AG04450 (cell line): ENCODE measurements around the gene ERCC2. TPM values are rescaled to one million over a fixed set of nuclear protein-coding genes. Genes with fewer than 3 reads are reported as not detected.

Experiments used
- CTCF ChIA-PET: fragments of 300-600, 350-600 bp; formaldehyde crosslinking; extraction: SDS; loops from one replicate; lab custom pipeline; 2022; ENCODE audit warnings: antibody characterized with exemption, inconsistent platforms; lab: Charles Lee
- POLR2A ChIA-PET: fragments of 350-600 bp; formaldehyde crosslinking; extraction: SDS; loops from one replicate; lab custom pipeline; 2021; ENCODE audit warnings: antibody characterized with exemption, inconsistent platforms; lab: Yijun Ruan, JAX
- DNase-seq: peaks from one replicate; pipeline ENCODE4 v3.0.0-alpha.2; 2011; ENCODE audit warnings: low read depth, low spot score
- H3K27ac ChIP-seq: one replicate; pipeline ENCODE4 v1.5.1; 2012; ENCODE audit warnings: low read depth, low read length, control low read depth
- H3K27me3 ChIP-seq: one replicate; pipeline ENCODE4 v1.6.0; 2012; ENCODE audit warnings: low read length; ENCODE audit not compliant: control insufficient read depth, insufficient read depth
- H3K4me3 ChIP-seq: 2 replicates; pipeline ENCODE4 v1.5.1; 2011; ENCODE audit warnings: mild to moderate bottlenecking, low read depth, low read length, control low read depth
- H3K9me3 ChIP-seq: 2 replicates; pipeline ENCODE4 v1.5.1; 2012; ENCODE audit warnings: low read length; ENCODE audit not compliant: control insufficient read depth, insufficient read depth
- CTCF ChIP-seq: IDR thresholded peaks from 2 replicates; pipeline ENCODE4 v1.5.1; 2011; ENCODE audit warnings: low read depth, low read length, control low read depth, inconsistent platforms
- polyA plus RNA-seq: library from polyadenylated mRNA; depleted of rRNA; stranded (reverse); fragments of >200 nt; gene quantifications from 2 replicates; pipeline ENCODE4 v1.2.3, GENCODE V29; 2011

The ERCC2 gene
- polyA plus RNA-seq, 1 experiment = 51.4 TPM

GRCh38 chr19:45306040-45306439 is 64.3 kb downstream of the ERCC2 start:
- H3K4me3 ChIP-seq = no peak overlapping the region
- peaks cover 13% of the 10 kb centered on the region for H3K9me3 ChIP-seq
- ChIA-PET POLR2A (interaction anchor here (0.6 kb wide), 2 partner anchors 23 to 1839 kb away, joined by 3 to 6 read pairs; no protein-coding TSS in a partner anchor), CTCF (no interaction called here)
- TF ChIP-seq CTCF = no peak
- peaks cover 2% of the 10 kb centered on the region for H3K27me3 ChIP-seq
- no peak for DNase-seq
- no peak overlapping the region for H3K27ac ChIP-seq

- H3K9me3 ChIP-seq = peaks cover 13% of the 10 kb centered on the region
- no peak for TF ChIP-seq CTCF
- H3K27ac ChIP-seq = no peak overlapping the region
- CTCF ChIA-PET = no interaction called here
- no peak overlapping the region for H3K4me3 ChIP-seq
- peaks cover 2% of the 10 kb centered on the region for H3K27me3 ChIP-seq
- POLR2A ChIA-PET = no interaction called here
- no peak for DNase-seq
Observed at GRCh38 chr19:45305421-45305820, 65.0 kb downstream of the ERCC2 start.

- no peak overlapping the region for H3K27ac ChIP-seq
- no peak for TF ChIP-seq CTCF
- H3K9me3 ChIP-seq = peaks cover 13% of the 10 kb centered on the region
- H3K4me3 ChIP-seq = no peak overlapping the region
- DNase-seq = no peak
- ChIA-PET POLR2A (no interaction called here), CTCF (no interaction called here)
- H3K27me3 ChIP-seq = peaks cover 2% of the 10 kb centered on the region
Observed at GRCh38 chr19:45305007-45305406, 65.4 kb downstream of the ERCC2 start.

GRCh38 chr19:45304141-45304926 is 66.0 kb downstream of the ERCC2 start:
- POLR2A ChIA-PET = no interaction called here
- CTCF ChIA-PET = no interaction called here
- TF ChIP-seq CTCF = no peak
- Histone ChIP-seq H3K27me3 (peaks cover 2% of the 10 kb centered on the region), H3K27ac (no peak overlapping the region), H3K9me3 (peaks cover 13% of the 10 kb centered on the region), H3K4me3 (no peak overlapping the region)
- no peak for DNase-seq

GRCh38 chr19:45303269-45304060 is 66.9 kb downstream of the ERCC2 start:
- TF ChIP-seq CTCF = no peak
- ChIA-PET POLR2A (no interaction called here), CTCF (no interaction called here)
- Histone ChIP-seq H3K27ac (no peak overlapping the region), H3K9me3 (peaks cover 13% of the 10 kb centered on the region), H3K27me3 (peaks cover 2% of the 10 kb centered on the region), H3K4me3 (no peak overlapping the region)
- no peak for DNase-seq
